GM23248 (cell line): ENCODE measurements around the gene DHRS1.

Experiments
- EZH2 ChIP-seq: fragments of 200-600 bp; sonication (generic); IDR thresholded peaks from 2 replicates; pipeline ENCODE4 v1.6.1; 2018; ENCODE audit warnings: antibody characterized with exemption, mild to moderate bottlenecking; ENCODE audit not compliant: insufficient read depth, poor library complexity, severe bottlenecking
- EZH2phosphoT487 ChIP-seq: fragments of 200-600 bp; sonication (generic); IDR thresholded peaks from 2 replicates; pipeline ENCODE4 v1.6.1; 2018; ENCODE audit warnings: antibody characterized with exemption, moderate library complexity, mild to moderate bottlenecking, low read depth; ENCODE audit not compliant: insufficient read depth

GRCh38 chr14:24258548-24259265, 40.9 kb downstream of the DHRS1 start:
- TF ChIP-seq EZH2 (no peak), EZH2phosphoT487 (no peak)
